ENCODE data around the gene KNDC1. TPM values are rescaled to one million over a fixed set of nuclear protein-coding genes. Genes with fewer than 3 reads are reported as not detected.

KNDC1 gene
- total RNA-seq, 1 donor from 2014 or later, result 0.54 TPM

DNA sequence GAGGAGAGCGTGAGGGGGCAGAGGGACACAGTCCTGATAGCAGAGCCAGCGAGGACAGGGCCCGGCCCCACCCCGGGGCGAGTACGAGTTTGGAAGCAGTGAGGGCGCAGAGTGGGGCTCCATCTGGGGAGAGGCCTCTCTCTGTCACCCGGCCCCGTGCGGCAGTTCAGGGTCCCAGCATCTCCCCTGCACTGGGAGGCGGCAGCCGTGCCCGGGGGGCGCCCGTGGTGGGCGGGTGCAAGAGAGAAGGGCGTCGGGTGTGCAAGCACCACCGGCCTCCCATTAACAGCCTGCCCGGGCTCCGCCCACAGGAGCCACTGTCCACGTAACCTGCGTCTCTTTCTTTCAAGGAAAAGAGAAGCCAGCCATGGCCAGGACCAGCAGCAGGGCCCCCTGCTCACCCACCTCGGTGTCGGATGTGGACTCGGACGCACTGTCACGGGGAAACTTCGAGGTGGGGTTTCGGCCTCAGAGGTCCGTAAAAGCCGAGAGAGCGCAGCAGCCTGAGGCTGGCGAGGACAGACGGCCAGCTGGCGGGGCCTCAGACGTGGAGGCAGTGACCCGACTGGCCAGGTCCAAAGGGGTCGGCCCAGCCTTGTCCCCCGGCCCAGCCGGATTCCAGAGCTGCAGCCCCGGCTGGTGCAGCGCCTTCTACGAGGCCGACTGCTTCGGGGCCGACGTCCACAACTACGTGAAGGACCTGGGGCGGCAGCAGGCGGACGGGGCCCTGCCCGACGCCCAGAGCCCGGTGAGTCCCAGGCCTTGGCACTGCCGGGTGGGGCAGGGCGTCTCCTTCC lies 41.3 kb downstream of the KNDC1 start:
- no peaks in the 10 kb centered on the region for H3K27me3 Mint-ChIP-seq (ENCODE audit: insufficient read depth)
- no peaks in the 10 kb centered on the region for H3K4me1 Mint-ChIP-seq (ENCODE audit: low read depth)
- intact Hi-C loops (cut with micrococcal nuclease), result no loop called here
- H3K4me3 Mint-ChIP-seq, result no peak overlapping the region
- H3K27ac Mint-ChIP-seq, result no peak overlapping the region
- H3K9me3 Mint-ChIP-seq, result no peaks in the 10 kb centered on the region
- DNase-seq (ENCODE audit: low spot score), result no peak
- H3K36me3 Mint-ChIP-seq (ENCODE audit: low read depth), result no peaks in the 10 kb centered on the region

GRCh38 chr10:133201948-133202725 lies 42.1 kb downstream of the KNDC1 start:
- intact Hi-C loops (cut with micrococcal nuclease), result no loop called here
- no peak for DNase-seq (ENCODE audit: low spot score)
- no peaks in the 10 kb centered on the region for H3K9me3 Mint-ChIP-seq
- H3K4me1 Mint-ChIP-seq (ENCODE audit: low read depth), result no peaks in the 10 kb centered on the region
- no peak overlapping the region for H3K27ac Mint-ChIP-seq
- H3K4me3 Mint-ChIP-seq, result no peak overlapping the region
- no peaks in the 10 kb centered on the region for H3K27me3 Mint-ChIP-seq (ENCODE audit: insufficient read depth)
- H3K36me3 Mint-ChIP-seq (ENCODE audit: low read depth), result no peaks in the 10 kb centered on the region

DNA sequence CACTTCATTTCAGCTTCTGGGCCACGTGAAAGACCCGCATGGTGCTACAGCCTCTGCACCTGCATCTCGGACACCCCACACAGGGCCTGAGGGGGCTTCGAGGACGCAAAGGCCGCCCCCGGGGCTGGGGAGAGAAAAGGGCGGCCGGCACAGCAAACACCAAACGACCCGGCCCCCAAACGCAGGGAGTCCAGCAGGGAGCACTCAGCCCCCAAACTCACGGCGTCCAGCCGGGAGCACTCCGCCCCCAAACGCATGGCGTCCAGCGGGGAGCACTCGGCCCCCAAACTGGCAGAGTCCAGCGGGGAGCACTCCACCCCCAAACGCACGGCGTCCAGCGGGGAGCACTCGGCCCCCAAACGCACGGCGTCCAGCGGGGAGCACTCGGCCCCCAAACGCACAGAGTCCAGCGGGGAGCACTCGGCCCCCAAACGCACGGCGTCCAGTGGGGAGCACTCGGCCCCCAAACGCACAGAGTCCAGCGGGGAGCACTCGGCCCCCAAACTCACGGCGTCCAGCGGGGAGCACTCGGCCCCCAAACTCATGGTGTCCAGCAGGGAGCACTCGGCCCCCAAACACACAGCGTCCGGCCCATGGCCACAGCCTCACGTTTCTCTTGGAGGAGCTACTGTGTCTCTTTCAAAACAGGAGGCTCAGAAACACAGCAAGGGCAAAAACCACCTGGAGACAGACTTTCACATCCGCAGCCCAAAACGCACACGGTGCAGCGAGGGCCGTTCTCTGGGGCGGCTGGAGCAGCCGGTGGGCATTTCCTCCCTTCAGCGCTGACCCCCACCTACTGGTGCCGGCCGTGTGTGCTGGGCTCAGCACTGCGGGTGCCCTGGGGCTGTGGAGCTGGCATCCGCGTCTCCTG lies 43.0 kb downstream of the KNDC1 start:
- H3K4me1 Mint-ChIP-seq (ENCODE audit: low read depth), result no peaks in the 10 kb centered on the region

DNA sequence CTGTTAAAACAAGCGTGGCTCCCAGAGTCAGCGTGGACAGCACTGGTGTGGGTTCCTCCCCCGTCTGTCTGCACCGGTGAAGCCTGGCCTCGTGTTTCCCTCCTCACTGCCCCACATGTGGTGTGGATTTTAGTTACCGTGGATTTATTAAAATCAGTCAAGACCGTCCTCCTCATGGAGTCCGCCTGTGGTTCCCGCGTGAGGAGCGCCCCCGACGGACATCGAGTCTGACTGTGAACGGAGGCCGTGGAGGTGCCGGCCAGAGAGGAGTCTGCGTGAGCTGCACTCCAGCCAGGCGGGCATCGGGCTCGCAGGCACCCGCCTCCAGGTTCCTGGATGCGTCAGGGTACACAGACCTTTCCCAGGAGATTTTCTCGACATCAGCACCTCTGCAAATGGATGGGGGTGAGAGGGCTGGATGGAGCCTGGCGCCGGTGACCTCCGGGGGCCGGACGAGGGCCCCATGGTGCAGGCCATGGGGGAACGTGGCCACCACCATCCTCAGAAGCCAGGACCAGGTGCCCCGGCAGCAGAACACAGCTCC lies 43.7 kb downstream of the KNDC1 start:
- DNase-seq (ENCODE audit: low spot score), result no peak
- intact Hi-C loops (cut with micrococcal nuclease), result no loop called here
- H3K36me3 Mint-ChIP-seq (ENCODE audit: low read depth), result no peaks in the 10 kb centered on the region
- H3K4me1 Mint-ChIP-seq (ENCODE audit: low read depth), result no peaks in the 10 kb centered on the region
- no peak overlapping the region for H3K4me3 Mint-ChIP-seq
- no peak overlapping the region for H3K27ac Mint-ChIP-seq
- H3K9me3 Mint-ChIP-seq, result no peaks in the 10 kb centered on the region
- H3K27me3 Mint-ChIP-seq (ENCODE audit: insufficient read depth), result no peaks in the 10 kb centered on the region

More for the DNA sequence above, 43.0 kb downstream of the KNDC1 start:
- Mint-ChIP-seq H3K27ac (no peak overlapping the region), H3K4me3 (no peak overlapping the region), H3K27me3 (ENCODE audit: insufficient read depth) (no peaks in the 10 kb centered on the region), H3K36me3 (ENCODE audit: low read depth) (no peaks in the 10 kb centered on the region), H3K9me3 (no peaks in the 10 kb centered on the region)
- no peak for DNase-seq (ENCODE audit: low spot score)
- intact Hi-C loops (cut with micrococcal nuclease), result no loop called here

GRCh38 chr10:133204226-133205015 lies 44.4 kb downstream of the KNDC1 start:
- Mint-ChIP-seq H3K4me1 (ENCODE audit: low read depth) (no peaks in the 10 kb centered on the region), H3K36me3 (ENCODE audit: low read depth) (no peaks in the 10 kb centered on the region), H3K4me3 (no peak overlapping the region), H3K27me3 (ENCODE audit: insufficient read depth) (no peaks in the 10 kb centered on the region), H3K9me3 (no peaks in the 10 kb centered on the region), H3K27ac (no peak overlapping the region)
- intact Hi-C loops (cut with micrococcal nuclease), result no loop called here
- DNase-seq (ENCODE audit: low spot score), result no peak

DNA sequence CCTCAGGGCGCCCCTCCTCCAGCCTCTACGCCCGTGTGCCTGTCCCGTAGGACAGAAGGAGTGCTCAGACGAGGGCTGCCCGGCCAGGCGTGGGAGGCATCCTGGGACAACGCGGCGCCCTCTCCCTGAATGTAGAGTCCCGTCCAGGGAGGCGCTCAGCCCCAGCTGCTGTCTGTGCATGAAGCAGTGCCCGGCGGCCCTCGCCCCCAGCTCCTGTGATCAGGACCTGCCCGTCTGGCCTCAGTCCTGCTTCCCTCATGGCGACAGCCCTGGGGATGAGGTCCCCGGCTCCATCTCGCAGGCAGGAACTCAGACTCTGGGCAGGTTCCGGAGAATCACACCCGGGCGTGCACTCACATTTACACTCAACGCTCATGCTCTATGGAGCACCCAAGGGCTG lies 45.1 kb downstream of the KNDC1 start:
- Mint-ChIP-seq H3K9me3 (no peaks in the 10 kb centered on the region), H3K4me3 (no peak overlapping the region), H3K27ac (no peak overlapping the region), H3K27me3 (ENCODE audit: insufficient read depth) (no peaks in the 10 kb centered on the region), H3K36me3 (ENCODE audit: low read depth) (no peaks in the 10 kb centered on the region), H3K4me1 (ENCODE audit: low read depth) (no peaks in the 10 kb centered on the region)
- intact Hi-C loops (cut with micrococcal nuclease), result no loop called here
- DNase-seq (ENCODE audit: low spot score), result no peak

- intact Hi-C loops (cut with micrococcal nuclease), result no loop called here
- Mint-ChIP-seq H3K9me3 (no peaks in the 10 kb centered on the region), H3K4me1 (ENCODE audit: low read depth) (no peaks in the 10 kb centered on the region), H3K27ac (no peak overlapping the region), H3K4me3 (no peak overlapping the region), H3K27me3 (ENCODE audit: insufficient read depth) (no peaks in the 10 kb centered on the region), H3K36me3 (ENCODE audit: low read depth) (no peaks in the 10 kb centered on the region)
- no peak for DNase-seq (ENCODE audit: low spot score)
Measured at GRCh38 chr10:133206356-133207040, 46.5 kb downstream of the KNDC1 start.

DNA sequence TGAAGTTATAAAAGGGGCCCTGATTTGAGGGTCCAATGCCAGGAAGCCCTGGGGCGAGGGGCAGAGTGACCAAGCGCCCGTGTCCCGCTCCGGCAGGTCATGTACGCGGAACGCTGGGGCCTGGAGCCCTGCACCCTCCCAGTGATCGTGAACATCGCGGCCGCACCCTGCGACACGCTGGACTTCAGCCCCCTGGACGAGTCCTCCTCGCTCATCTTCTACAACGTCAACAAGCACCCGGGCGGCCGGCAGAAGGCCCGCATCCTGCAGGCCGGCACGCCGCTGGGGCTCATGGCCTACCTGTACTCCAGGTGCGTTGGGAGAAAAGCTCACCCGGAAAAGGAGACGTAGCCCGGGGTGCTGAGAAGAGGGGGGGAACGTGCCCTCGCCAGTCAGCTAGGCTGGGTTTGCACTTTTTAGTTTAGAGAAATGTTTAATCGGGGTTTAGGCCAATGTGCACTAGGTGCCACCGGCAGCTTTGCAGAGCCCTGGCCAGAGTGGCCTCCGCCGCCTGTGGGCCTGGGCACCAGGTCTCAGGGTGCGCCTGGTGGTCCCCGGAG lies 47.1 kb downstream of the KNDC1 start:
- no peak for DNase-seq (ENCODE audit: low spot score)
- no peak overlapping the region for H3K27ac Mint-ChIP-seq
- H3K9me3 Mint-ChIP-seq, result no peaks in the 10 kb centered on the region
- intact Hi-C loops (cut with micrococcal nuclease), result no loop called here
- no peaks in the 10 kb centered on the region for H3K4me1 Mint-ChIP-seq (ENCODE audit: low read depth)
- no peak overlapping the region for H3K4me3 Mint-ChIP-seq
- no peaks in the 10 kb centered on the region for H3K36me3 Mint-ChIP-seq (ENCODE audit: low read depth)
- H3K27me3 Mint-ChIP-seq (ENCODE audit: insufficient read depth), result no peaks in the 10 kb centered on the region

DNA sequence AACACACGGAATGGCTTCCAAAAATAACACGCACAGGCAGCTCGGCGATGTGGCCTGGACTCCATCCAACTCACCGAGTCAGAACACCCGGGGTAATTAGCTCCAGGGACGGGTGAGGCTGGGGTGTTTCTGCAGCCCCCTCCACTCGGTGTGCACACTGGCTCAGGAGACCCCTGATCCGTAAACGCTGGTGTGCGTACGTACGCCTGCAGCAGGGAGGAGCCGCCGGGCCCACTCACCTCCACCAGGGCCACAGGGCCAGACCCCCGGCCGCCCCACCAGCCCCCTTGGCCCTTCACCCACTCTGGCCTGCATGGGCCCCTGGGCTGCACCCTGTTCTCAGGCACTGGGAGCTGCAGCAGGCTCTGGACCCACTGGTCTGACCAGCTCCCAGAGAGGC lies 47.6 kb downstream of the KNDC1 start:
- Mint-ChIP-seq H3K4me1 (ENCODE audit: low read depth) (no peaks in the 10 kb centered on the region), H3K27me3 (ENCODE audit: insufficient read depth) (no peaks in the 10 kb centered on the region), H3K27ac (no peak overlapping the region), H3K4me3 (no peak overlapping the region), H3K9me3 (no peaks in the 10 kb centered on the region), H3K36me3 (ENCODE audit: low read depth) (no peaks in the 10 kb centered on the region)
- intact Hi-C loops (cut with micrococcal nuclease), result no loop called here
- no peak for DNase-seq (ENCODE audit: low spot score)

- H3K4me3 Mint-ChIP-seq, result no peak overlapping the region
- H3K4me1 Mint-ChIP-seq (ENCODE audit: low read depth), result no peaks in the 10 kb centered on the region
- intact Hi-C loops (cut with micrococcal nuclease), result no loop called here
- H3K9me3 Mint-ChIP-seq, result no peaks in the 10 kb centered on the region
- no peak for DNase-seq (ENCODE audit: low spot score)
- H3K27me3 Mint-ChIP-seq (ENCODE audit: insufficient read depth), result no peaks in the 10 kb centered on the region
- H3K27ac Mint-ChIP-seq, result no peak overlapping the region
- H3K36me3 Mint-ChIP-seq (ENCODE audit: low read depth), result no peaks in the 10 kb centered on the region
Measured at GRCh38 chr10:133208466-133208865, 48.4 kb downstream of the KNDC1 start.

- no peaks in the 10 kb centered on the region for H3K36me3 Mint-ChIP-seq (ENCODE audit: low read depth)
- no peaks in the 10 kb centered on the region for H3K9me3 Mint-ChIP-seq
- H3K27me3 Mint-ChIP-seq (ENCODE audit: insufficient read depth), result no peaks in the 10 kb centered on the region
- intact Hi-C loops (cut with micrococcal nuclease), result no loop called here
- no peak overlapping the region for H3K27ac Mint-ChIP-seq
- no peaks in the 10 kb centered on the region for H3K4me1 Mint-ChIP-seq (ENCODE audit: low read depth)
- no peak overlapping the region for H3K4me3 Mint-ChIP-seq
- no peak for DNase-seq (ENCODE audit: low spot score)
Measured at GRCh38 chr10:133209117-133209516, 49.1 kb downstream of the KNDC1 start.

Data from activated T-helper 1 cell treated with anti-CD3 and anti-CD28 coated beads, Interleukin-12 subunit alpha, Interleukin-12 subunit beta, Interleukin-2, Interleukin-4 antibody, amounts not matched to agents 30 ng/mL and 10 ng/mL and 1 ng/mL, durations not matched to agents 14 hours and 24 hours and 36 hours (primary cell).